HG03196 (cell line): ENCODE data around the gene ANGPTL7.
"Not testable (repeated sequence)": the region's sequence is repeated elsewhere in the genome, so short reads cannot be mapped to it uniquely, and the experiment has no call there.

Experiments used
- ATAC-seq: cut with Tn5 transposase; IDR thresholded peaks from one replicate; pipeline ENCODE4 v1.9.1; 2021; ENCODE audit not compliant: unreplicated experiment

Gene ANGPTL7

DNA sequence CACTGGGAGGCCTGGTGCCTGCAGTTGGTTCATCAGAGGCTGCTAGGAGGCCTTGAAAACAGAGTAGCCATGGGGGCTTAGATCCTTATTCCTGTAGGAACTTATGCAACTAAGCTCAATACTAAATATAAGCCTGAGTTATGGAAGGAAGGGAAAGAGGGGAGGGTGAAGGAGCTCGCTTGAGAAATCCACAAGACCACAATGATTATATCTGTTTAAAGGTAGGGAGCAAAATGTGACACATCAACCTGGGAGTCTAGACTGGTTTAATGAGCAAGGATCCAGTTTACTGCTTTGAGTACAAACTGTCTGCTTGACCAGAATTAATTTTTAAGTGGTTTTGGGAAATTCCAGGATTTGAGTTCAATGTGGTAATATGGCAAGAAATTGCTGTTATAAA, 20.4 kb upstream of the ANGPTL7 start:
- ATAC-seq = no peak

DNA sequence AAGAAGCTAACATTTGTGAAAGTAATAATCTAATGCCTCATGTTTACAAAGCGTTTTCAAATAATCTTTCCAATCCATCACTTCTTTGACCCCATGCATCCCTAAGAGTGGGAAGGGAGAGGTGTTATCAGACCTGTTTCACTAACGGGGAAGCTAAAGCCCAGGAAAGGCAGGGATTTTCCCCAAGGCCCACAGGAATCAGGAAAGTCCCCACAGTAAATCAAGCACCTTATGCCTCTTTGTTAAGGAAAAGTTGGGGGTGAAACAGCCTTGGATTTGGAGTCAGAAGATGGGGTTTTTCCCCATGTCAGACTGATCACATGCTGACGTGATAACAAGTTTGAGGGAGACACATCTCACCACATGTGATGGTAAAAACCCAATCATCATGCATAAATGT, 20.0 kb upstream of the ANGPTL7 start:
- no peak for ATAC-seq

DNA sequence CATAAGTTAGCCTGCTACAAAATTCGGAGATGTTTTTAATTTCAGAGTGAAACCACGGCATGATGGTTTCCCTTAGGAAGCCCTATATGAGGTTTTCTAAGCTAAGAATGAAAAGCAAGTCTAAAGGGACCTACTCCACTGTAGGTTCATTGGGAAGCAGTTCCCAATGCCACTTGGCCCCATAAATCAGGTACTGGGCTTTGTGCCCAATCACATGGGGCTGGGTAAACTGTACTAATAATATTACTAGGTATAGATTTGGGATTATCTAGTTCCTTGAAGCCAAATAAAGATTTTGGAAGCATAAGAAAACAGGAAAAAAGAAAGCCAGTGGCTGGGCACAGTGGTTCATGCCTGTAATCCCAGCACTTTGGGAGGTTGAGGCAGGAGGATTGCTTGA, 19.1 kb upstream of the ANGPTL7 start:
- no peak for ATAC-seq

DNA sequence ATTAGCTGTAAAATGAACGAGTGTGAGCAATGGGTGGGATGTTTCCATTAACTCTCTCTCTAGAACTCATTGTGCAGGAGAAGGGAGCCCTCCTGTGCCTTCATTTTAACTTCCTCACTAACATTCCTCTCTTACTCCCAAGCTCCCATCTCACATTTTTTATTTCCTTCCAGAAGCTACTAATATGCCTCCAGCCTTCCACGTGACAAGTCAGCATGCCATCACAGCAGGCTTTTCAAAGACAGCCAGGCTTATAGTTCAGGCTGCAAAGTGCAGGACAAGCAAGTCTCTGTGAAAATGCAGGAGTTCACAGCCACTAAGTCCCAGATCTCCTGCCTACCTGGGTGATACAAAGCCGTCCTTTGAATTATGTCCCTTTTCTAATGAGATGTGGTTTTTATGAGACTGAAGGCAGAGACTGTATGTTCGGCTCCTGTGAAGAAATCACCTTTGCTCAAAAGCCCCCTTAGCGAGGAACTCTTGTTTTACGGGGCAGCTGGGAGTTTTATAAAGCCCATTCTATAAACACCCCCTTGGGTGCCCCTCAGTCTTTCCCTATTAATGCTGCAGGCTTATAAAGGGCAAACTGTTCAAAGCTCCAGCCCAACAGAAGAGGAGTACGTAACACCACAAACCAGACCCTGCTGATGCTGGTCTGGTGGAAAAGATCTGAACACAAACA, 14.8 kb upstream of the ANGPTL7 start:
- no peak for ATAC-seq

DNA sequence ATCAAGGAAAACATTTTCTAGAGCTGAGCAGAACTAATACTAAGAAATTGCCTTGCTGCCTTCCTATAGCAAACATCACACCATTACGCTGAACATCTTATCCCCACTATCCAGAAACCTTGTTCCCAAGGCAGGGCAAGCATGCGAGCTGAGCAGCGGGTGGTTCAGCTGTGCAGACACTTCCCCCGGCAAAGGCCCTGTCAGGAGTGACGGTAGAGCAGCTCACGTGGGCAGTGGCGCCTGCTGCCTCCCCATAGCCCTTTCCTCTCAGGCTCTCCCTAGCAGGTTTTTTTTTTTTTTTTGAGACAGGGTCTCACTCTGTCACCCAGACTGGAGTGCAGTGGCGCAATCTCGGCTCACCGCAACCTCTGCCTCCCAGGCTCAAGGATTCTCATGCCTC, 13.7 kb upstream of the ANGPTL7 start:
- no peak for ATAC-seq

DNA sequence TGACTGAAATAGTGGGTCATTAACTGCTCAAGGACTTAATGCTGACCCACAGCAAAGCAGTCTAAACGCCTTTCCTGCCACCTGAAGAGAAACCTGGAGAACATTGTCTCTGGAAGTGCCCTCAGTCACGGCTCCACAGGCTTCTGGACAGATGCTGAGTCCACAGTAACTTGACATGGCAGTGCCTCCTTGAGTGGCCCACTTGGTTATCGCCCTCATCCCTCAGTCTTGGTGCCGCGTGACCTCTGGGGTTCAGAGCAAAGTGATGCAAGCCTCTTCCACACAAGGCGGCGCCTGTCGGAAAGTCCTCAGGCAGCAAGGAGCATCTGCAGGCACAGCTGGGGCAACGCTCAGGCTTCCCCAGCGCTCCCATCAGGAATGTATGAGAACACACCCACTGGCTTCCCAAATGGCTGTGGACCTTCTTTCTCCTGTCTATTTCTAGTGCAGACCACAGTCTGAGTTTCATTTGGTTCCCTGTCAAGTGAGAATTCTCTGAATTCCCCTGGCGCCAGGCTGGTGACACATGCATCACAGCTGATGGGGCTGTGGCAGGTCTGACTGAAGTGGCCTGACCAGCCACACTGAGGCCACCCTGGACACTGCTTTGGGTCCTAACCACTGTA, 13.0 kb upstream of the ANGPTL7 start:
- ATAC-seq = no peak

DNA sequence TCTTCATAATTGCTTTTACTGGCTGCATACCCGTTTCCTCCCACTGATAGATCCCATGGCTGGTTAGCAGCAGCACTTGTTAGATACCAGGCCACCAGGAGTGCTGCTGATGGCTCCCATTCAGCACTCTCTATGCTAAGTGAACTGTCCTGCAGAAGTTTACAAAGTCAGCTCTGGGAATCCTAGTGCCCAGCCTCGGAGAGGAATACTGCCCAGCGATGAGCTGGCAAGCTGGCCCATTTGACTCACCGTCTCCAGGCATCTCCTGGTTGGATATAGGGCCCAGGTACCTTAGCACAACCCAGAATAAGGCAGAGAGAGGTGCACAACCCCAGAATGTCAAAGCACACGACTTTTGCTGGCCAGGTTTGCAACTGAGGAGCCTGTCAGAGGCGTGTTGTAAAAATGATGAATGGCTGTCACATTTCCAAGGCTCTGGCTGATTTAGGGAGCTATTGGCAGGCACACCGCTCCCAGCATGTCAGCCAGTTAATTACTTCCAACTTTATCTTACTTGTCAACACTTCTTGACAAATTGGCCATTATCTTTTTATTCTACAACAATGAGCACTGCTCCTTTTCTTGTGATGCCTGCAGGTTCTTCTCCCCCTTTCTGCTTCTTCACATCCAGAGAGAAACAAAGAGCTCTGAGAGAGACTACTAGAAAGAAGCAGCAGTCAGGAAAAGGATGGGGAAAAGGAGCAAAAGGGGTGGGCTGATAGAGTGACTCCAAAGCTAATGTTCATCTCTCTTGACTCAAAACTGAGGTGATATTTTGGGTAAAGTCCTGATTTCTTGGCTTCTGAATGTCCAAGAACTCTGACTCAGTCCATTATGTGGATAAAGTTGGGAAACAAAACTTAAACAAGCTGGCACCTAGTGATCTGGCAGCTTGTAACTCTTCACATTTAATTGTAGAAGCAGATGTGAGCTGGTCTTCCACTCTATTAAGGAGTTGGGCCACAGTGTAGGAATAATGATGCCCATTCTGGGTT, 10.8 kb upstream of the ANGPTL7 start:
- no peak for ATAC-seq

DNA sequence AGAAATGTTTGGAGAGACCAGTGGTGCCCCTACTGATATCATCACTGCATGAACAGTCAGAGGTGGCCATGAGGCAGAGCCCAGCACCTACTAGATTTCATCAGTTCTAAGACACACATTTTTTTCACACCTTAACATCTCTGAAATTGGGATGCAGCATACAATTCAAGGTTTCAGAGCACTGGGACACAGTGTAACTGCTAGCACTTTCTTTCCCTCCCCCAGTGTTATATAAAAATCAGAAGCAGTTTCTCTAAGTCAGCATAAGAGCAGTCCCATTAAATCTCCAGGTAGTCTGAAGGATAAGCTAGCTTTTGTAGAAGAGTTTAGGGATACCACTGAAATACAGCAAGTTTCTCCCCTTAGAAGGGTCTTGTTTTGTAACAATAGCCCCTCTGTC, 10.0 kb upstream of the ANGPTL7 start:
- ATAC-seq = no peak

DNA sequence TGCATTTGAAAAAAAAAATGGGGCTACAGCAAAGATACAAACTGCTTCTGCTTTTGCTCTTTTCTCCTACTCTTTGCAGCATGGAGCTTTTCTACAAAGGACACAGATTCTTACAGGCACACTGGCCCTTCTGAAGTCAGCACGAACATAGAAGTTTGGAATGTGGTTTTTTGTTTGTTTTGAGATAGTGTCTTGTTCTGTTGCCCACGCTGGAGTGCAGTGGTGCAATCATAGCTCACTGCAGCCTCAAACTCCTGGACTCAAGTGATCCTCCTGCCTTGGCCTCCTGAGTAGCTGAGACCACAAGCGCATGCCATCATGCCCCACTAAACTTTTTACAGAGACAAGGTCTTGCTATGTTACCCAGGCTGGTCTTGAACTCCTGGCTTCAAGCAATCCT, 9.4 kb upstream of the ANGPTL7 start:
- not testable (repeated sequence) for ATAC-seq

DNA sequence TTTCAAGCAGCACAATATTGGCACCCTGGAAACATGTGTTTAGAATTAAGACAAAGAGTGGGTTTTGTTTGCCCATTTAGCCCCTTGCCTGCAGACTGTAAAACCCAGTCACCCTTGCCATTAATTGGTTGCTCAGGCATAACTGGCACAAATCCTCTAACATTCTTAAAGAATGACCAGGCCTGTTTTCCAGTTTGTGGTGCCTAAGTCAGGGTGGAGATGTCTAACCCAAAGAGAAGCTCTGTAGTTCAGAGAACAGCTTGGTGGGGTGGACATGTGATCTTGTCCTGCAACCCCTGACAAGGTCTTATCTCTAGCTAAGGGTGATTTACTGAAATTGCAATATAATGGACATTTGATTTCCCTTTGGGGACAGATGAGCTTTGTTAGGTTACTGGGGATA, 8.8 kb upstream of the ANGPTL7 start:
- no peak for ATAC-seq

DNA sequence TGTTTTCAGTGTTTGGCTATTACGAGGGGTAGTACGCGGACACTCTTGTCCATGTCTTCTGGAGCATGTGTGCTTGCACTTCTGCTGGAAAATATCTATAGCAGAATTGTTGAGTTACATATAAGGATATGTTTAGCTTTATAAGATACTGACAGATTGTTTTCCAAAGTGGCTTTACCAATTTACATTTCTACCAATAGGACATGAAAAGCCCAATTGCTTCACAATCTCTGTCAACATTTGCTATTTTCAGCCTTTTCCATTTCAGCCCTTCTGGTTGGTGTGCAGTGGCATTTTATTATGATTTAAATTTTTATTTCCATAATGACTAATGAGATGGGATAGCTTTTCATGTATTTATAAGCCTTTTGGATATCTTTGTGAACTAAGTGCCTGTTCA, 6.3 kb upstream of the ANGPTL7 start:
- ATAC-seq = no peak

DNA sequence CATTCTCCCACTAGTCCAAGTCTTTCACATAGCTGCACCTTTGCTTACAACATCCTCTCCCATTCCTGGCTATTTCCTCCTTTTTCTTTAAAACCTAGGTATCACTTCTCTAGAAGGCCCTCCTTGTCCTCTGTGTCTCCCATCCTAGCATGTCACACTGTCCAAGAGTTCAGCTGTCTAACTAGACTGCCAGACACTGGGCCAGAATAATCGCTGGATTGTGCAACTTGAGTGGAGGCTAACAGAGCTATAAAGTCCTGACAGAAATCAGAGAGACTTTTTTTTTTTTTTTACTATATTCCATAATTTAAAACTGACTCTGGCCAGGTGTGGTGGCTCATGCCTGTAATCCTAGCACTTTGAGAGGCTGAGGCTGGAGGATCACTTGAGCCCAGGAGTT, 4.2 kb upstream of the ANGPTL7 start:
- no peak for ATAC-seq

DNA sequence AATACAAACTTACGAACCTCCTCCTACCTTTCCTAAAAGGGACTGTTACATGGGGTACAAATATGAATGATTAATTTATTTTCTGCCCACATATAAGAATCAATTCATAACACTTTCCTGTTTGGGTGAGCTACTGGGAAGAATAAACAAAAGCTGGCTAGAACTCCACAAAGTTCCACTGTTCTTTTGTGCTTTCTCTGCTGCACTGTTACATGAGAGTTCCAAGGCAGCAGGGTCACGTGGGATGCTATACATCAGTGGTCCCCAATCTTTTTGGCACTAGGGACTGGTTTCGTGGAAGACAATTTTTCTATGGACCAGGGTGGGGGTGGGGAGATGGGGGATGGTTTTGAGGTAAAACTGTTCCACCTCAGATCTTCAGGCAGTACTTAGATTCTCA, 2.2 kb upstream of the ANGPTL7 start:
- ATAC-seq = no peak

DNA sequence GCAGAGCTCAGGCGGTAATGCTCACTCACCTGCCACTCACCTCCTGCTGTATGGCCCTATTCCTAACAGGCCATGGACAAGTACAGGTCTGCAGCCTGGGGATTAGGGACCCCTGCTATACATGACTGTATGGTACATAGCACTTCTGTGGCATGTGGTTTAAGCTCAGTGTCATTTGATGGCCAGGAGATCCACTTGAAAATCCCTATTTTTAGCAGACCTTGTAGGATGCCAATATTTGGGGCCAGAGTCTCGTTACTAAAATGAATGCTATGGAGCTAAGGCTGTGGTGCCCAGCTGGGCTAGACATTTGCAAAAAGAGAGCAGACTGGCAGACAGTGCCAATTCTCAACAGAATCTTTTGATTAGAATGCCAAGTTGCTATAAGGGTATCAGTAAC, 1.7 kb upstream of the ANGPTL7 start:
- ATAC-seq = no peak

DNA sequence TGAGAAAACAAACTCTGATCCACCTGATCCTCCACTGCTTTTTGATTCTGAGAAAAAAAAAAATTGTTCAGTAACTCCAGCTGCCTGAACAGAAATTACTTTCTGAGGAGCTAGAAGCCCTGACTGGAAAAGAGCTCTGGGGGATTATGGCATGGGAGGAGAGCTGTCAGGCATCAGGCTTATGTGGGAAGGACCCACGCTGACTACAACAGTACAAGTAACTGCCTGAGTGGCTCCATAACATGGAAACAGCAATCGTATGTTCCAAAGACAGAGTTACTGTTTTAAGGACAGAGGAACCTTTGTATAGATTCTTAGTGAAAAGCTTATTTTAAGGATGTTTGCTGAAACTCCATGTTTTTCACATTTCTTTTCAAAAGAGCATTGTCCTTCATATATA, 1.2 kb upstream of the ANGPTL7 start:
- ATAC-seq = no peak

DNA sequence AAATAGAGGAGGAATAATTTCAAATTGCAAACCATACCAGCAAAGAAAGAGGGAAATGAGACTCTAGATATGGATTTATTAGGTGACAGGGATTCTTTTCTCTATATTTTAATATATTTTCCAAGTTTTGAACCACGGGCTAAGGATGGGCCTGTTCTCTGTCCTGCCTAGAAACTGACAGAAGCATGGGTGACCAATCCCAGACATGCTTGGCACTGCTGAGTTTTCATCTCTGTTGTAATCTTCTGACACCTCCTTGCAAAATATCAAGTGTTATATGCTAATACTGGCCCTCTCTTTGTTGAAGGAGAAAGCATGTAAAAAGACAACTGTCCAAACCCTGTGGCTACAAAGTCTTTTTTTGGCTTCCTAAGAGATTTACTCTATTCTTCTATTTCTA, 774 bp upstream of the ANGPTL7 start:
- no peak for ATAC-seq

DNA sequence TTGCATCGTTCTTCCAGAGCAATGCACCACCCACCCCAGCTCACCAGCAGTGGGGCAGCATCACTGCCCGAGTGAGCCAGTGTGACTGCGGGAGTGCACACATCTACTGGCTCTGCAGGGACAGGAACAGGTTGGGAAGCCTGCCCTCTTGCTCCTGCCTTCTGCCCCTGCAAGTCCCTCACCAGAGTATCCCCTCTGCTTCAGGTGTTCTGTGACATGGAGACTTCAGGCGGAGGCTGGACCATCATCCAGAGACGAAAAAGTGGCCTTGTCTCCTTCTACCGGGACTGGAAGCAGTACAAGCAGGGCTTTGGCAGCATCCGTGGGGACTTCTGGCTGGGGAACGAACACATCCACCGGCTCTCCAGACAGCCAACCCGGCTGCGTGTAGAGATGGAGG, 4.2 kb downstream of the ANGPTL7 start:
- no peak for ATAC-seq

DNA sequence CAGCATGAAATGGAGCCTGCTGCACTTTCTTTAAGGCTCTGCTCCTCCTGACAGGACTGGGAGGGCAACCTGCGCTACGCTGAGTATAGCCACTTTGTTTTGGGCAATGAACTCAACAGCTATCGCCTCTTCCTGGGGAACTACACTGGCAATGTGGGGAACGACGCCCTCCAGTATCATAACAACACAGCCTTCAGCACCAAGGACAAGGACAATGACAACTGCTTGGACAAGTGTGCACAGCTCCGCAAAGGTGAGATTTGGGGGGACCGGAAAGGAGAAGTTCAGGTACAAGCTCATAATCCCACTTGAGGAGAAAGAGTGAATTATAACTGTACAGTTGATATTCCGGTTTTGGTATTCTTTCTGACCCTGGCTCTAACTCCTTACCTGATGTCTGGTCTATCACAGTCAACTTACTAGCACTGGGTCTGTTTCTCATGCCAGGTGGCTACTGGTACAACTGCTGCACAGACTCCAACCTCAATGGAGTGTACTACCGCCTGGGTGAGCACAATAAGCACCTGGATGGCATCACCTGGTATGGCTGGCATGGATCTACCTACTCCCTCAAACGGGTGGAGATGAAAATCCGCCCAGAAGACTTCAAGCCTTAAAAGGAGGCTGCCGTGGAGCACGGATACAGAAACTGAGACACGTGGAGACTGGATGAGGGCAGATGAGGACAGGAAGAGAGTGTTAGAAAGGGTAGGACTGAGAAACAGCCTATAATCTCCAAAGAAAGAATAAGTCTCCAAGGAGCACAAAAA, 5.4 kb downstream of the ANGPTL7 start:
- no peak for ATAC-seq

DNA sequence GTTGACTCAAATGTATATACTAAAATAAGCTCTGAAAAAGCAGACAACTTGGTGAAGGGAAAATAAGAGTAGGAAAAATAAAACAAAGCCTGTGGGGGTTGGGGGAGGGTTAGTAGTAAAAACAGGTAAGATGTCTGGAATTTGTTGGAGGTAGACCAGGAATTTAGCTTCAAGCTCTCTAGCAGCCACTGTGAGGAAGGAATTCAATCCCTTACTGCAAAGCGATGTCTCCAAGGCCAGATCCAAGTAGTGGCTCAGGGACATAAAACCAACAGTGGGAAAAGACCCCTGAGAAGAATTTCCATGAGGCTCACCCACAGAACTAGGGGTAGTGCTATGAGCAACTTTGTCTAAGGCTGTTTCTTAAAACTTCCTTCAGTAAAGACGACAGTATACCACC, 7.8 kb downstream of the ANGPTL7 start:
- ATAC-seq = no peak

DNA sequence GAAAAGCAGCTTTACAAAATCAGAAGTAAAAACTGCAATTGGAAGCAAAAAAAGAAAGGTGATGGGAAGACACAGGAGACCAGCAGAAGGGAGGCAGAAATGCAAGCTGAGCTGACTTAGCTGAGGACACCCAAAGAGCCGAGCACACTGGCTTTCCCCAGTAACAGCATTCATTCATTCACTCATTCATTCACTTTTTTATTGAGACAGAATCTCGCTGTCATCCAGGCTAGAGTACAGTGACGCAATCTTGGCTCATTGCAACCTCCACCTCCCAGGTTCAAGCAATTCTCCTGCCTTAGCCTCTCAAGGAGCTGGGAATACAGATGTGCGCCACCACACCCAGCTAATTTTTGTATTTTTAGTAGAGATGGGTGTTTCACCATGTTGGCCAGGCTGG, 8.2 kb downstream of the ANGPTL7 start:
- ATAC-seq = no peak

DNA sequence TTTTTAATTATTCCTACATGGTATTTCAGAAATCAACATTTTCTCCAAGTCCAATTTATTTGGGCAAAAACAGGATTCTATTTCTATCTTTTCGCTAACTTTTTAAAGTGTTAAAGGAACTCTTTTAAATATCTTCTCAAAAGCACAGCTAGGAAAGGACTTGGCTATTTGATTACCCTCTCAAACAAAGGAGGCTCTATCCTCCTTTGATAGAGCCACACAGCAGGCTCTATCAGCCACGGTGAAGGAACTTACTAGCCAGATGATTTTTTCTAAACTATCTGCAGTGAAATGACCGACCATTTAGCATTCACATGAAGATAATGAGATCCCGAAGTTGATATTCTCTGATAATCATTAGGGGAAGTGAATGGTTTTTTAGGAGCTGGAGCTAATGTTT, 9.1 kb downstream of the ANGPTL7 start:
- no peak for ATAC-seq
